Measurements from ENCODE around the gene REPS2. TPM values are rescaled to one million over a fixed set of nuclear protein-coding genes. Genes with fewer than 3 reads are reported as not detected.

Gene REPS2
- total RNA-seq, 1 experiment from 2014 or later: 1.7 TPM

- DNase-seq (ENCODE audit: low read depth): no peak
Observed at GRCh38 chrX:17035111-17035510, 88.7 kb downstream of the REPS2 start.

GRCh38 chrX:17036171-17036961, 89.9 kb downstream of the REPS2 start:
- no peak for DNase-seq (ENCODE audit: low read depth)

DNA sequence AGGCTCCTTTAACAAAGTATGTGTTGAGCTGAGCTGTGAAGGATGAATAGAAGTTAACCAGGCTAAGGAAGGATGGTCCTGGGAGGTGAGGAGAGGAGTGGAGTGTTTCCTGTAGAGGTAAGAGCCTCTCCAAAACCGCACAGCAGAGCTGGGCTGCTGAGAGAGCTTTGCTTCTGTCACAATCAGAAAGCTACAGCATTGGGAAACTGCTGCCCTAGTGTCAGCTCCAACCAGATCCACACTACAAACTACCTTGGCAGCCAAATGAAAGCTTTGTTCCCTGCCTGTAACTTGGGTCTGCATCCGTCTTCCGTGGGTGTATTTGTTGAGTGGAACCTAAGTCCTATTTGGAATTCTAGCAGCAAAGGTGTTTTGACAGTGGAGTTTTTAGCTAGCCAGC, 91.8 kb downstream of the REPS2 start:
- DNase-seq (ENCODE audit: low read depth): no peak

GRCh38 chrX:17038681-17039161, 92.3 kb downstream of the REPS2 start:
- DNase-seq (ENCODE audit: low read depth): peak; percentile 38

DNA sequence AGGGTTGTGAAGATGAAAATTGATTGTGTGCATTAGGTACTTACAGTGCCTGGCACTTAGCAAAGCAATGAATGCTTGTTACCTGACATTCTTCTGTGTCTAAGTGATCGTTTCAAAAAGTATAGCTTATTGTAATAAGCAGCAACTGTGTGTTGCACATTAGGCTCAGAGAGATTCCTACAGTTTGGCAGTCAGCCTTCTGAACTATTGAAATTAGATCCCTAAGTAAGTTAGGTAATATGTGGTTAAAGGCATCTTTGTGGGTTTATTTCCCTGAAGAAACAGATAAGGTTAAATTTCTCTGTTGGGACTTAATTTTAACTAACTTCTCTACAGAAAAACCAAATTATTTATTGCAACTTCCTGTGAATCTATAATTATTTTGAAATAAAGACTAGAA, 93.4 kb downstream of the REPS2 start:
- peak; percentile 60 for DNase-seq (ENCODE audit: low read depth)

DNA sequence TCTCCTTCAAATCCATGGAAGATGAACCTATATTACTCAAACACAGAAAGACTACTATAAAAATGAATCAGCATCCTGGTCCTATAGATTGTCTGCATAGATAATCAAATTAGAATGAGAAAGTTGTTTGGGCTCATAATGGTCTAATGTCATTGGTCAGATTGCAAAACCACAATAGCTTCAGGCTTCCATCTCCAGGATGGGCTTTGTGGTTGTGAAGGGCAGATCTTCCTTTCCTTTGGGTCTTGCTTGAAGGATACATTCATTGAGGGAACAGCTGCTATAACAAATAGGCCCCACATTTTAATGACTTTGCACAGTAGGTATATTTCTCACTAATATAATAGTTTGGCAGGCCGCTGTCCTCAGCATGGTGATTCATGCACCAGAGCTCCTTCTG, 94.3 kb downstream of the REPS2 start:
- peak; percentile 36 for DNase-seq (ENCODE audit: low read depth)

DNA sequence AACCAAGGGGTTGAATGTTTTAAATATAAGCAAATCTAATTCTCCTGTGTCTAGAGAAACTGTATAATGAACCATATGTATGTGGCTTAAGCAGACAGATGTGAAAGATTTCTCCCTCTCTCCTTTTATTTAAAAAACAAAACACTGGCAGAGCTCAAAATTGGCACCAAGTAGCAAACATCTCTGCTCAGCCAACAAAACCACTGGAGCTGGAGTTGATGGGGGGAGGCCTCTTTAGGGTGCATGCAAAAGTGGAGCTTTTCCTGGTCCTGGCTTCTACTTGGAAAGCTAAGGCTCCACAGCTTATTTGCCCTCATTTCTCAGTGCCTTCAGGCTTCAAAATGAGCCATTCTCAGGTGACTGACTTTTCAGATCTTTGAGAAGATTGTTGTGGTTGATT, 95.6 kb downstream of the REPS2 start:
- no peak for DNase-seq (ENCODE audit: low read depth)

- DNase-seq (ENCODE audit: low read depth): peak; percentile 75
Observed at GRCh38 chrX:17046478-17047097, 100.1 kb downstream of the REPS2 start.

DNA sequence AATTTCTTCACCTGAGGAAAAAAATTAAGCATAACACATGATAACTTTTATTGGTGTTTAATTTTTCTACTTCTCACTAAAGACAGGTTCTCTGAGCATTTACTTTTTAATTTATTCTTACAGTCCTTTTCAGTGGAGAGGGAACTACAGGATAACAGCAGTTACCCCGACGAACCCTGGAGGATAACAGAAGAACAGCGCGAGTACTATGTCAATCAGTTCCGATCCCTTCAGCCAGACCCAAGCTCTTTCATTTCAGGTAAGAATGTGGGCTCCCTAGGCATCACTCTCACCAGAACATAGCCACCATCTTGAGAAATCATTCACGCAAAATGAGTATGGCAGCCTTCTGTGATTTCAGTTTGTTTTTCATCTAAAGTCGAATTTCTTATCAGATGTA, 100.8 kb downstream of the REPS2 start:
- no peak for DNase-seq (ENCODE audit: low read depth)

DNA sequence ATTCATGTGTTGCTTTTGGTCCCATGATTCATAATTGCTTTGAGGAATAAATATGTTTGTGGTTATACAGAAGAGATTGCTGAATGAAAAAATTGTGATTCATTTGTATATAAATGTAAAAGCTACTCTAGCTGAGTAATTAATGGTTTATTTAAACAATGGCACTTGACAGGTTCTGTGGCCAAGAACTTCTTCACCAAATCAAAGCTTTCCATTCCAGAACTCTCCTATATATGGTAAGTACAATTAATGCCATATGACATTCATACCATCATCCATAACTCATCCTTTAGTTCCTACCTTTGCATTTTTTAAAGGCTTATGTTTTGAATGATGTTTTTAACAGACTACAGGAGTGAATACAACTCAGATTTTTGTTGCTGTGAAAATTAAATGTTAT, 105.8 kb downstream of the REPS2 start:
- DNase-seq (ENCODE audit: low read depth): no peak

GRCh38 chrX:17052793-17053192, 106.3 kb downstream of the REPS2 start:
- no peak for DNase-seq (ENCODE audit: low read depth)

DNA sequence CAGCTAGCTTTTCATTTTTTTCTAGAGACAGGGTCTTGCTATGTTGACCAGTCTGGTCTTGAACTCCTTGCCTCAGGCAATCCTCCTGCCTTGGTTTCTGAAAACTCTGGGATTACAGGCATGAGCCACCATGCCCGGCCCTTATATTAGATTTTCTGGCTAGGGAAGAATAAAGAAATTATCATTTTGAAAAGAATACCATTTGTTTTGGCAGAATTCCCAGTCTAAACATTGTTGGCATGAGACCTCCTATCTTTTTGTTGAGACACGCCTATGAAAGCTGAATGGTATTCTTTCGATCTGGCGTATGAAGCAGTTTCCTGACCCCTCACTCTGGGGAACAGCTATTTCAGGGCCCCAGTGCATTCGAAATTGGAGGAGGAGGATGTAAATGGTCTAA, 107.0 kb downstream of the REPS2 start:
- no peak for DNase-seq (ENCODE audit: low read depth)

DNA sequence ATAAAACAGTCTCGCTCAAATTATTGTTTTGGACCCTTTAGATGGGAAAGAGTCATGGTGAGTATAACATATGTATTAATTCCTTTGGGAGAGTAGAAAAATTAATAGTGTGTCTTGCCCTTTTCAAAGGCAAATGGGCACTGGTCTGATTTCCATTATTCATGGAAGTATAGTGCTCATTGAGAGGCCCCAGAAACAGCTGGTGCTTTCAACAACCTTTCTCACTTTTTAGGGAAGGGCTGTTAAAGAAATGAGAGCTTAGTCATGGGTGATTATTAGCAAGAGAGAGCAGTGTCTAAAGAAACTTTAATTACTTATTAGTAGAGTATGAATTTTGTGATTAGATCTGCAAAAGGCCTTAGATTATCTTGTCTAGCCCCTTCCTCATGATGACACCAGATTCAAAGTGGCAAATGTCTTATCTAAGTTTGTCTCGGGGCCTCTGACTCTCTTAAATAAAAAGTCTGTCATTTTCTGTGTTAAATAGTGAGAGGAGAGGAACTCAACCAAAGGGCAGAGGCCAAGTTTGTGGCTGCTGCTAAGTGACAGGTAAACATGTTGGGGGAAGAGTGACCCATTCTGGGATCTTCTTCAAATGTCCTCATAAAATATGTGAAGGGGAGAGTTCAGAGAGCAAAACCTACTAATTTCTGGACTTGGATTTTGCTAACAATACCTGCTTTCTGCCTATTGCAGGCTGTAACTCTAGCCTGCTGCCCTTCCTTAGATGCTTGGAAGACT, 110.6 kb downstream of the REPS2 start:
- DNase-seq (ENCODE audit: low read depth): no peak

DNA sequence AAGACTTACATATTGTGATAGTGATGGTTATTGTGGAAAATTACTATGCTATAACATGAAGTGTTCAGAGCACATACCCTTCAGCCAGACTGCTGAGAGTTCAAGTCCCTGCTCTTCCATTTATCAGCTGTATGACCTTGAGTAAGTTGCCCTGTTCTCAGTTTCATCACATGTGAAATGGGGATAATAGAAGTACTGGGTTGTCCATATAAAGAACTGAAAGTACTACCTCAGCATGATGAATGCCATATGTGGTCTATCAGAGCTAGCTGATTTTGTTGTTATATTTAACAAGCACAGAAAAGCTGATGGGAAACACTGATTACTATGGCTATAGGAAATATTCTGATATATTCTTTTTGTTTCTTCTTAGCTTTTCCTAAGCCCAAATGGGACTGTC, 115.6 kb downstream of the REPS2 start:
- DNase-seq (ENCODE audit: low read depth): no peak

- no peak for DNase-seq (ENCODE audit: low read depth)
Observed at GRCh38 chrX:17065100-17065499, 118.6 kb downstream of the REPS2 start.

GRCh38 chrX:17067534-17067933, 121.1 kb downstream of the REPS2 start:
- DNase-seq (ENCODE audit: low read depth): no peak

DNA sequence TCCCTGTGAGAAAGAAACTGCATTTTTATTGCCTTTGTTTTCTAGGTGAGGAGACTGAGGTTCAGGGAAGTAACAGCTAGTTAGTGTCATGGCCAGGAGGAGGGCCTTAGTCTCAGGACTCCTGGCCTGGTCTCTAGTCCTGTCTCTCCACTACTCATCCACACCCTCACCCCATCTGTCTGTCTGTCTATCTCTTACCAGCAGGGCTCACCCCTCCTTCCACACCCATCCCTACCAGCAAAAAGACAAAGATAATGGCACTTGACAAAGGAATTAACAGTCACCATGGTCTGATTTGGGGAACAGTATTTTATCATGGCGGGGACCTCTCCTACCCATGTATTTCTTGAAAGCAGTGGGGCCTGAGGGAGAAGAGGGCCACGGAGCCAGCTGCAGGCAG, 125.8 kb downstream of the REPS2 start:
- no peak for DNase-seq (ENCODE audit: low read depth)

DNA sequence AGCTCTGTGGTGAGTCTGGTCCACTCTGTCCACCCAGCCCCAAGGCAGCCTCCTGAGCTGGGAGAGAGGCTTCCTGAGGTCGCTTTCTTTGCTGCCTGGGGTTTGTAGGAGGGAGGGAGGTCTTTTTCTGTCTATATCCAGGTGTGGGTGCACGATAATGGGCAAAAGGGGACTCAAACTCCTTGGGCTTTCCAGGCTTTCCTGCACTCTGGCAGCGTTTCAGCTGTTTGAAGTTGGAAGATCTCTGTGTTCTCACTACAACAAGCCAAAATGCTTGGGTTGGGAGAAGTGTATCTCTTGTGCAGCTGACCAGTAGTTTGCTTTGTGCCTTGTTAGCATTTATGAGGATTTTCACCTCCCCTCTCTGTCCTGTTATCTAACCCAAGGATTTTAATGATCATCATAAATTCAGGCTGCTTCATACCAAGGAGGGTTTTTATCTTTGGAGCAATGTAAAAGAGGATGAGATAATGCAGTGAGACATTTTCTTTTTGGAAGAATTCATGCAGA, 126.3 kb downstream of the REPS2 start:
- DNase-seq (ENCODE audit: low read depth): no peak

- DNase-seq (ENCODE audit: low read depth): no peak
Observed at GRCh38 chrX:17075004-17075403, 128.5 kb downstream of the REPS2 start.

DNA sequence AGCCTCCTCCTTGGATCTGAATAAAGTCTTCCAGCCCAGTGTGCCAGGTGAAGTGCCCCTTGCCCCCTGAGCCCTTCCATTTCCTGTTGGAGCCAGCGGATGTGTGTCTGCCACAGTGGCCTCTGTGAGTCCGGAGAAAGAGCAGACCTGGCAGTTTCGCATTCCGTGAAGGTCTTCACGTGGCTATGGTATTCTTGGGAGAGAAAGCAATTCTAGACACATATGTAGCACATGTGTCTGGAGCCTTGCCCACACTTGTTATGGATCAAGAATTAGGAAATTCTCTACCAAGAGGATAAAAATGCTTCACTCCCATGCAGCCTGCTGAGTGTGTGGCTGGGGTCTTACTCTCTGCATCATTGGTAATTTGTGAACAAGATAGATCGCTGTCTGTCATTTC, 130.9 kb downstream of the REPS2 start:
- no peak for DNase-seq (ENCODE audit: low read depth)

DNA sequence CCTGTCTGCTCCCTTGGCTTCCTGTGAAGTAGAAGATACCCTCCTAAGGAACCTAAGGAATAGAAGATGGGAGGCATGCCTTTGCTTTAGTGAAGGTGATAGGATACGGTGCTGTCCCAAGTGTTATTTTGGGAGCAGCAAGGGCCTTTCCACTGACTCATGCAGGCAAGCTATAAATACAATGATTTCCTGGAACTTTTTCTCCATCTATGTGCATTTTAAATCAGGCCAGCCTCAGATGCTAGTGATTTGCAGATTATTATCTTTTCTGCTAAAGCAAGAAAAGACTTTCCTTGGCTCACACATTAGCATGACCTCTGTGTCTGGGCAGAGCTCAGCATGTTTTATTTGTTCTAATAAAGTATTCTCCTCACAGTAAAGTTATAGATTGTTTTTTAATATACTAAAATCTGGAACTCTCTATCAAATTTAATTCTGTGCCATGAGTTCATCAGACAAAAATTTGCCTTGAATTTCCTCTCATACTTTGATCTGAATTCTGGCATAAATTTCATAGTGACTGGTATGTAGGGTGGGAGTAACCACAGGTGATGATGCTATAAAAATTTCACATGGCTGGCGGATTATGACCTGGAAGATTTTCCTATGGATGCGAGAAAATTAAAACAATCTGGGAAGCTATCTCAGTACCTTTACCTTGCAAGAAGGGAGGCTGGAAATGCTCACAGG, 131.7 kb downstream of the REPS2 start:
- peak; percentile 2 for DNase-seq (ENCODE audit: low read depth)

- peak; percentile 4 for DNase-seq (ENCODE audit: low read depth)
Observed at GRCh38 chrX:17081511-17081910, 135.1 kb downstream of the REPS2 start.
